GM18951 (cell line): Measurements from ENCODE around the gene DPF1.

ENCODE experiments used
- POLR2A ChIP-seq: IDR thresholded peaks from 4 replicates; pipeline ENCODE4 v1.6.1; 2011; ENCODE audit warnings: mild to moderate bottlenecking; ENCODE audit not compliant: insufficient read length, insufficient read depth; ENCODE audit errors: extremely low read depth
- in situ Hi-C: fragments of 300-500 bp; cut with MboI; formaldehyde crosslinking; loops from one replicate; pipeline ENCODE4 v1.12.0; 2022; ENCODE audit warnings: low sequenced_read_pairs, mixed read lengths, inconsistent platforms; ENCODE audit not compliant: unreplicated experiment

Gene DPF1

GRCh38 chr19:38224014-38224862 lies at the start of gene DPF1:
Gene DPF1, minus strand, starts transcription at chr19:38224222. Its CDS starts 80 bp downstream, at chr19:38224142.
- TF ChIP-seq POLR2A = peak; percentile 37
- in situ Hi-C loops = no loop called here

GRCh38 chr19:38273499-38273898 lies 49.5 kb upstream of the DPF1 start:
- in situ Hi-C loops = no loop called here
- no peak for TF ChIP-seq POLR2A

- no peak for TF ChIP-seq POLR2A
- in situ Hi-C loops = no loop called here
These were observed 46.7 kb upstream of the DPF1 start for GRCh38 chr19:38270587-38271167.

GRCh38 chr19:38268539-38268938 lies 44.5 kb upstream of the DPF1 start:
- in situ Hi-C loops = no loop called here

GRCh38 chr19:38267761-38268483 lies 43.9 kb upstream of the DPF1 start:
- in situ Hi-C loops = no loop called here
- no peak for TF ChIP-seq POLR2A

More at GRCh38 chr19:38268539-38268938, 44.5 kb upstream of the DPF1 start:
- TF ChIP-seq POLR2A = no peak

- no peak for TF ChIP-seq POLR2A
- in situ Hi-C loops = no loop called here
These were observed 43.1 kb upstream of the DPF1 start for GRCh38 chr19:38266981-38267597.

GRCh38 chr19:38265921-38266429 lies 42.0 kb upstream of the DPF1 start:
- in situ Hi-C loops = no loop called here
- no peak for TF ChIP-seq POLR2A

- in situ Hi-C loops = no loop called here
- no peak for TF ChIP-seq POLR2A
These were observed 41.3 kb upstream of the DPF1 start for GRCh38 chr19:38265213-38265861.

GRCh38 chr19:38264486-38265212 lies 40.6 kb upstream of the DPF1 start, which contains the start of gene SPINT2:
Gene SPINT2, plus strand, starts transcription at chr19:38264573. Its CDS starts 320 bp downstream, at chr19:38264893.
- in situ Hi-C loops = no loop called here
- TF ChIP-seq POLR2A = no peak

GRCh38 chr19:38263689-38264485 lies 39.9 kb upstream of the DPF1 start:
- in situ Hi-C loops = no loop called here
- TF ChIP-seq POLR2A = no peak
